OCI-M2 (cell line): ENCODE results near the gene ENC1.
A peak's percentile ranks its signal among the peaks of the same experiment; 100 is the strongest.

Experiments
- DNase-seq: peaks from one replicate; lab custom pipeline; 2025; ENCODE audit not compliant: unreplicated experiment; lab: John Stamatoyannopoulos, UW

ENC1 gene

DNA sequence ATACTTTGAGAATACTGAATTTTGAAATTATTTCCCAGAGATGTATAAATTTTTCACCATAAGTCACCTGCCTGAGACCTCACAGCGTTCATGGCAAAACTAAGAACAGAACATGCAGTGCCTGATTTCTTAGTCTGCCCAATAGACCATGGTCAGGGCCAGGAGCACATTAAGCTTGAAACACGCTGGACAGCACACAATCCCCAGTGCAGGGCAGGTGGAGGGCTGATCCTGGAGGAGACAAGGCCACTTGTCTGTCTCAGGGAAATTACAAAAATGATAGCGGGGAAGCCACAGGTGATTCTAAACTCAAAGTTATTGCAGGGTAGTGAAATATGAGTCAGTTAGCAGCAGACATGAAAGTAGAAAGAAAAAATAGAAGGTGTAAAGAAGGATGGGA, 18.6 kb upstream of the ENC1 start:
- DNase-seq, result no peak

DNA sequence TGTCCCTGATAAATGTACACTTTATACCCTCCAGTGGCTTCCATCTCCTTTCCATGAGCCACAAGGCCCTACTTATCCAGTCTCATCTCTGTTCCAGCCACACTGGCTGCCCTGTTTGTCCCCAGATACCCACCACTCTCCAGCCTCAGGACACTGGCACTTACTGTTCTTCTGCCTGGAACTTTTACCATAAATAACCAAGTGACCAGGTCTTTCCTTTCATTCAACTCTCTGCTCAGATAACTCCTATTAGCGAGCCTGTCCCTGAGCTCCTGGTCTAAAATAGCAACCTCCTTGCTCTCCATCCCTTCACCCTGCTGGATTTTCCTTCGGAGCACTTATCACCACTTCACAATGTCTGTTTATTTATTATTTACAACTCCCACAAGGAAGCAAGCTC, 16.6 kb upstream of the ENC1 start:
- no peak for DNase-seq

DNA sequence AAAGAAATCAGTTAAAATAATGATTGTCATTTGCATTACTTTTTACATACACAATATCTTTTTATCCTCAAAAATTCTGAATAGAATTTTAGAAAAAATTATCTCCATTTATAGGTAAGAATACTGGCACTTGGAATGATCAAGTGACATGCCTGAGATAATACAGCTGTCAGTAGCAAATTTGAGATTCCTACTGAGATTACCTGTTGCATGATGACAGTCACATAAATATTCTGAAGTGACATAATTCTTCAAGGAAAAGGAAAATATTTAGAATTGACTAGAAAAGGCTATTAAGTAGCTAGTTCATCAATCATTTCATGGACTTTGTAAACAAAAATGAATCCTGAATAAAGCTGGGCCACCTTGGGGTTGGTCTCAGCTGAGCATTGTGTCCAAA, 15.2 kb upstream of the ENC1 start:
- DNase-seq, result no peak

- DNase-seq, result no peak
Observed at GRCh38 chr5:74655206-74655605, 14.7 kb upstream of the ENC1 start.

- DNase-seq, result no peak
Observed at GRCh38 chr5:74653991-74654390, 13.5 kb upstream of the ENC1 start.

GRCh38 chr5:74652576-74652975, 12.0 kb upstream of the ENC1 start:
- DNase-seq, result no peak

GRCh38 chr5:74651710-74652109, 11.2 kb upstream of the ENC1 start:
- no peak for DNase-seq

- no peak for DNase-seq
Observed at GRCh38 chr5:74649421-74649973, 9.0 kb upstream of the ENC1 start.

DNA sequence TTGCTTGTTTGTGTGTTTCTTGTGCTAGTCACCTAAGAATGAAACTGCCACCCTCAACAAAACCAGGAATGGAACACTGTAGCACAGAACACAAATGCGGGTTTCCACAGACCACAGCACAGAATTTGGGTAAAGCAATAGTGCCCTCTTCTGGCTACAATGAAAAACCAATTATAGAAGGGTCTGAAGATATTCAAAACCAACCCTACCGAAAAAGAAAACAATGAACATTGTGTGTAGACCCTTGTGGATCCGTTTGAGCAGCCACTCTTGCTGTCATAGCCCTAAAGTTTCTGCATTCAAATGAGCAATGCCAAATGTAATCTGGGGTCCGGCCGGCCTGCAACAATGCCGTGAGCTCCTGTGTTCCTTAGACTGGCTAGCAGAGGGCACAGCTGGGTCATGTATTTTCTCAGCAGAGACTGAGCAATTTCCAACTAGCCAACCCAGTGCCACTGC, 8.3 kb upstream of the ENC1 start:
- DNase-seq, result no peak

GRCh38 chr5:74647096-74647495, 6.6 kb upstream of the ENC1 start:
- DNase-seq, result no peak

GRCh38 chr5:74643111-74643562, 2.6 kb upstream of the ENC1 start:
- DNase-seq, result no peak

DNA sequence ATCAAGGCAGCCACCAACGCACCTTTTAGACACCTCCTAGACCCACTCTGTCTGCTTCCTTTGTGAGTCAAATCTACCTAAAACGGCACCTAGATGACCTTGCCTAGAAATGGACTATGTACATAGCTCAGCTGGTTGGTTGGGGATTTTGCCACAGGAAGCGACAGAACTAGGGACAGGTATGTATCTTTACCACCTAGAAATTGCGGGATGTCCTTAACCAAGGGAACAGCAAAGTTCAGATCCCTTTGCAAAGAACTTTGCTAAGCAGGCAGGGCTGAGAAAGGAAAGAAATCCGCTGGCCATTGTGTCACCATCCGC, 2.0 kb upstream of the ENC1 start:
- no peak for DNase-seq

GRCh38 chr5:74641735-74642542, 1.4 kb upstream of the ENC1 start:
- no peak for DNase-seq

GRCh38 chr5:74640954-74641734, 616 bp upstream of the ENC1 start:
- peak; percentile 31 for DNase-seq

DNA sequence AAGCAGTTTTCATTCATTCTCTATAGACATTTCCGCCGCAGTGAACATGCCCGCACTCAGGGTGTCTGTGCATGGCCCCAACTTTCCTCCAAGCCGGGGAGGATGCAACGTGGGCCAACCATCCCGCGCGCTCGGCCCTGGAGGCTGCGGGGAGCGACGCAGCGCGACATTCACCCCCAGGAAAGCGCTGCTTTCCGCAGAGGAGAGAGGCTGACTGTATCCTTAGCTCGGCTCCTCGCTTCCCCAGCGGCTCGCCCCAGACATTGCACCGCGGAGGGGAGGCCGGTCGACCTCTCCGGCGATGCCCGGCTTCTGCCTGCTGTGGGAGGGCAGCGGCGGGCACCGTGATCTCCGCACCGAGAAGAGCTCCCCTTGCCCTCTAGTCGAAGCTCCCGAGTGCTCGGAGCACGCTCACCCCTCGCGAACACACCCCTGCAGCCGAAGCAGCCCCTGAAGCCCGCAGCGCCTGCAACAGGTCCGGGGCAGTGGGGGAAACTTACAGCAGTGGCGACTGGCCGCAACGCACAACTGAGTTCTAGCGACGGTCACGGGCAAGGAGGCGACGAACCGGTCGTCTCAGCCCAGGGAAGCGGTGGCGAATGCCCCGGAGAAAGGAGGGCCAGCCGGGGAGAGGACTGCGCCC, 600 bp downstream of the ENC1 start:
- no peak for DNase-seq

GRCh38 chr5:74638970-74639806, 1.3 kb downstream of the ENC1 start:
- DNase-seq, result no peak

- no peak for DNase-seq
Observed at GRCh38 chr5:74638544-74638969, 2.0 kb downstream of the ENC1 start.

GRCh38 chr5:74636552-74636951, 4.0 kb downstream of the ENC1 start:
- no peak for DNase-seq

GRCh38 chr5:74636149-74636548, 4.4 kb downstream of the ENC1 start:
- no peak for DNase-seq

DNA sequence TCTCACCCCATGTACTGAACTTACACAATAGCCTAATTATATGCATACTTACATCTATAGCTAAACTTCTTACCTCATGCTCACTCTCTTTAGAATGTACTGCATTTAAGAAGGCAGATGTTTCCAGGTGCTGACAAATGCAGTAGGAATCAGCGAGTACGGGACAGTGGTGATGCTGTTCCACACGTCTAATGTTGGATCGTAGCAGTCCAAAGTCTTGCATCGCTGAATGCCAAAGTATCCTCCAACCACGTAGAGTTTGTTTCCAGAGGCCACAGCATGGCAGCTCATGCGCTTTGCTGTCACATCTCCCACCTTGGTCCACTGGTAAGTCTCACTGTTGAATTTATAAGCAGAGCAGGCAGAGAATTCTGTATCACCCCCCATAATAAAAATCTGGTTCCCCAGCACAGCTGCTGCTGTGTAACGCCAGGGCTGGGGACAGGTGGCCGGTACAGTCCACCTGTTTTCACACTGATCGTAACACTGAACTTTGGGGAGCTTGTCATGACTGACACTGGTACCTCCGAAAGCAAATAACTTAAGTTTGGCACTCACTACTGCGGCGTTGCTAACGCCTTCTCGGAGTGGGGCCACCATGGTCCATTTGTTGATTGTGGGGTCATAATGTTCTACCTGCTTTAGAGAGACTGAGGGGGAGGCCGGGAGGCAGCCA, 5.8 kb downstream of the ENC1 start:
- no peak for DNase-seq
